GM21619 (cell line): ENCODE results near the gene FAM156B.
"Not testable (repeated sequence)": the region's sequence is repeated elsewhere in the genome, so short reads cannot be mapped to it uniquely, and the experiment has no call there.

ENCODE experiments used
- ATAC-seq: cut with Tn5 transposase; IDR thresholded peaks from one replicate; pipeline ENCODE4 v1.9.1; 2021; ENCODE audit not compliant: unreplicated experiment

The FAM156B gene

GRCh38 chrX:52914704-52915103 is 17.6 kb downstream of the FAM156B start:
- ATAC-seq: not testable (repeated sequence)

GRCh38 chrX:52923781-52924241 is 26.7 kb downstream of the FAM156B start:
- ATAC-seq: peak; percentile 56

- not testable (repeated sequence) for ATAC-seq
These were observed 33.1 kb downstream of the FAM156B start for GRCh38 chrX:52930214-52930613.

GRCh38 chrX:52933213-52933612 is 36.1 kb downstream of the FAM156B start:
- ATAC-seq: no peak

GRCh38 chrX:52933976-52934703 is 37.0 kb downstream of the FAM156B start:
- ATAC-seq: peak; percentile 29

- ATAC-seq: peak; percentile 86
These were observed 37.8 kb downstream of the FAM156B start for GRCh38 chrX:52934704-52935469.

- not testable (repeated sequence) for ATAC-seq
These were observed 38.3 kb downstream of the FAM156B start for GRCh38 chrX:52935470-52935784.

GRCh38 chrX:52940704-52941103 is 43.6 kb downstream of the FAM156B start:
- not testable (repeated sequence) for ATAC-seq

- ATAC-seq: not testable (repeated sequence)
These were observed 44.6 kb downstream of the FAM156B start for GRCh38 chrX:52941728-52942127.

GRCh38 chrX:52945838-52946494 is 48.8 kb downstream of the FAM156B start:
- not testable (repeated sequence) for ATAC-seq

- ATAC-seq: not testable (repeated sequence)
These were observed 50.4 kb downstream of the FAM156B start for GRCh38 chrX:52947501-52947900.

- not testable (repeated sequence) for ATAC-seq
These were observed 51.1 kb downstream of the FAM156B start for GRCh38 chrX:52948265-52948664.

- not testable (repeated sequence) for ATAC-seq
These were observed 52.2 kb downstream of the FAM156B start for GRCh38 chrX:52949325-52949724.

GRCh38 chrX:52949884-52950283 is 52.8 kb downstream of the FAM156B start:
- ATAC-seq: not testable (repeated sequence)
